GM19099 (cell line): Measurements from ENCODE around the gene C4A.
"Not testable (repeated sequence)": the region's sequence is repeated elsewhere in the genome, so short reads cannot be mapped to it uniquely, and the experiment has no call there.

Source experiments
- POLR2A ChIP-seq: IDR thresholded peaks from 3 replicates; pipeline ENCODE4 v1.6.1; 2011; ENCODE audit warnings: low read depth; ENCODE audit not compliant: insufficient read length; ENCODE audit errors: extremely low read depth

The C4A gene

GRCh38 chr6:31969712-31970603 is 11.9 kb upstream of the C4A start:
- peak; percentile 15 for TF ChIP-seq POLR2A

- no peak for TF ChIP-seq POLR2A
These were observed 11.1 kb upstream of the C4A start for GRCh38 chr6:31970604-31971271.

- TF ChIP-seq POLR2A, result no peak
These were observed 10.4 kb upstream of the C4A start for GRCh38 chr6:31971279-31971992.

- TF ChIP-seq POLR2A, result peak; percentile 24
These were observed 9.7 kb upstream of the C4A start, which contains the start of gene DXO for GRCh38 chr6:31971993-31972708. DXO (minus strand) TSS chr6:31972138; CDS start chr6:31971675, 463 bp downstream.

GRCh38 chr6:31972709-31973350 is 9.0 kb upstream of the C4A start:
- TF ChIP-seq POLR2A, result no peak

- TF ChIP-seq POLR2A, result no peak
These were observed 3.9 kb upstream of the C4A start for GRCh38 chr6:31977816-31978431.

- no peak for TF ChIP-seq POLR2A
These were observed 3.0 kb upstream of the C4A start for GRCh38 chr6:31978831-31979230.

- no peak for TF ChIP-seq POLR2A
These were observed 2.5 kb upstream of the C4A start for GRCh38 chr6:31979238-31979898.

GRCh38 chr6:32014547-32014946 is 32.7 kb downstream of the C4A start, which contains the start of gene C4B:
C4B (plus strand) TSS chr6:32014795; CDS start chr6:32014846, 51 bp downstream.
- not testable (repeated sequence) for TF ChIP-seq POLR2A

- TF ChIP-seq POLR2A, result not testable (repeated sequence)
These were observed 56.0 kb downstream of the C4A start, which contains the start of gene CYP21A2 for GRCh38 chr6:32037598-32038524. CYP21A2 (plus strand) TSS chr6:32038415; CDS start chr6:32038423, 8 bp downstream.

- no peak for TF ChIP-seq POLR2A
These were observed 64.1 kb downstream of the C4A start for GRCh38 chr6:32045811-32046449.
